Measurements from ENCODE around the gene CAVIN3.

The CAVIN3 gene

GRCh38 chr11:6336293-6336692 is 16.0 kb upstream of the CAVIN3 start:
- no peaks in the 10 kb centered on the region for H3K9me3 Mint-ChIP-seq
- no peak overlapping the region for H3K27ac Mint-ChIP-seq
- no peak overlapping the region for H3K4me3 Mint-ChIP-seq
- H3K36me3 Mint-ChIP-seq (ENCODE audit: low read depth), result no peaks in the 10 kb centered on the region
- no peaks in the 10 kb centered on the region for H3K4me1 Mint-ChIP-seq (ENCODE audit: low read depth)
- peaks cover 19% of the 10 kb centered on the region for H3K27me3 Mint-ChIP-seq (ENCODE audit: low read depth)

DNA sequence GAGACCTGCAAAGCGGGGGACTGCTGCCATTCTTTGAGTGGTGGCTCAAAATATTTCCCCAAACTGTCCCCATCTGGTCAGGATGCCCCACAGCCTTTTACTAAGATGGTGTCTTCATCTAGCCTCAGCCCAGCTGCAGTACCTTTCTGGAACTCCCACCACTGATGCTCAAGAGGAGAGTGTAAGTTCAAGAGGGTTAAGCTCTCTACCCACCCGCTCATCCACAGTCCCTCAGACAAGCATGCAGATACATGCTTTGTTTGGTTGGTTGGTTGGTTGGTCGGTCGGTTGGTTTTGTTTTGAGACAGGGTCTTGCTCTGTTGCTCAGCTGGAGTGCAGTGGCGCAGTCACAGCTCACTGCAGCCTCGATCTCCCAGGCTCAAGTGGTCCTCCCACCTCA is 14.5 kb upstream of the CAVIN3 start:
- Mint-ChIP-seq H3K4me1 (ENCODE audit: low read depth) (no peaks in the 10 kb centered on the region), H3K9me3 (no peaks in the 10 kb centered on the region), H3K27me3 (ENCODE audit: low read depth) (peaks cover 19% of the 10 kb centered on the region), H3K27ac (no peak overlapping the region), H3K4me3 (no peak overlapping the region), H3K36me3 (ENCODE audit: low read depth) (no peaks in the 10 kb centered on the region)

- no peak overlapping the region for H3K27ac Mint-ChIP-seq
- no peaks in the 10 kb centered on the region for H3K4me1 Mint-ChIP-seq (ENCODE audit: low read depth)
- no peaks in the 10 kb centered on the region for H3K9me3 Mint-ChIP-seq
- H3K27me3 Mint-ChIP-seq (ENCODE audit: low read depth), result peaks cover 27% of the 10 kb centered on the region
- no peak overlapping the region for H3K4me3 Mint-ChIP-seq
- H3K36me3 Mint-ChIP-seq (ENCODE audit: low read depth), result no peaks in the 10 kb centered on the region
These were observed 12.8 kb upstream of the CAVIN3 start for GRCh38 chr11:6333095-6333494.

GRCh38 chr11:6332066-6332465 is 11.8 kb upstream of the CAVIN3 start:
- no peaks in the 10 kb centered on the region for H3K36me3 Mint-ChIP-seq (ENCODE audit: low read depth)
- no peak overlapping the region for H3K4me3 Mint-ChIP-seq
- H3K27me3 Mint-ChIP-seq (ENCODE audit: low read depth), result peaks cover 36% of the 10 kb centered on the region

DNA sequence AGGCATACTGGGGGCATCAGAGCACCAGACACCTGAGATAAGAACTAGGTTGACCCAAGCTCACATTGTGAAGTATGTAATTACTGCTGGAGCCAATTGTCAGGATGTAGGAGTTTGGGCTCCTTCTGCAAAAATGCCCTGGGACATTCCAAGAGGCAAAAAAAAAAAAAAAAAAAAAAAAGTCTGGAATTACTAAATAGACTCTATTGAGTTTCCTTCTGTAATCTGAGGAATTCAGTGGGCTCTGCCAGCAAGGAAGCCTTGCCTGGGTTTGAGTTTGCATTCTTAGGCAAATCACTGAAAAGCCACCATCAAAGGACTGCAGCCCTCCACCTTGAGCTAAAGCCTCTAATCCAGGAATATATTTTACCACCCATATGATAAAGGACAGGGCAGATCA is 8.0 kb upstream of the CAVIN3 start:
- Mint-ChIP-seq H3K27me3 (ENCODE audit: low read depth) (peaks cover 37% of the 10 kb centered on the region), H3K27ac (no peak overlapping the region), H3K4me3 (no peak overlapping the region), H3K4me1 (ENCODE audit: low read depth) (no peaks in the 10 kb centered on the region), H3K36me3 (ENCODE audit: low read depth) (no peaks in the 10 kb centered on the region), H3K9me3 (no peaks in the 10 kb centered on the region)

More at GRCh38 chr11:6332066-6332465, 11.8 kb upstream of the CAVIN3 start:
- Mint-ChIP-seq H3K4me1 (ENCODE audit: low read depth) (no peaks in the 10 kb centered on the region), H3K27ac (no peak overlapping the region), H3K9me3 (no peaks in the 10 kb centered on the region)

DNA sequence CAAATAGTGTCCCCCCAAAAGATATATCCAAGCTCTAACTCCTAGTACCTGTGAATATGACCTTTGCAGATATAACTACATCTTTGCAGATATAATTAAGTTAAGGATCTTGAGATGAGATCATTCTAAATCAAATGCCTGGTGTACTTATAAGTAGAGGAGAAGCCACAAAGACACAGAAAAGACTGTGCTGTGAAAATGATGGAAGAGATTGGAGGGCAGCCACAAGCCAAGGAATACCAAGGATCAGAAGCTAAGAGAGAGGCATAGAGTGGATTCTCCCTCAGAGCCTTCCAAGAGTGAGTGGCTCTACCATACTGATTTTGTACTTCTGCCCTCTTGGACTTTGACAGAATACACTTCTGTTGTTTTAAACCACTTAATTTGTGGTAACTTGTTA is 7.5 kb upstream of the CAVIN3 start:
- Mint-ChIP-seq H3K27me3 (ENCODE audit: low read depth) (peaks cover 33% of the 10 kb centered on the region), H3K36me3 (ENCODE audit: low read depth) (no peaks in the 10 kb centered on the region), H3K27ac (no peak overlapping the region), H3K4me3 (no peak overlapping the region), H3K4me1 (ENCODE audit: low read depth) (no peaks in the 10 kb centered on the region), H3K9me3 (no peaks in the 10 kb centered on the region)

GRCh38 chr11:6326985-6327384 is 6.7 kb upstream of the CAVIN3 start:
- Mint-ChIP-seq H3K27ac (no peak overlapping the region), H3K9me3 (no peaks in the 10 kb centered on the region), H3K27me3 (ENCODE audit: low read depth) (peaks cover 26% of the 10 kb centered on the region), H3K4me1 (ENCODE audit: low read depth) (peaks cover 5% of the 10 kb centered on the region), H3K36me3 (ENCODE audit: low read depth) (no peaks in the 10 kb centered on the region), H3K4me3 (no peak overlapping the region)

GRCh38 chr11:6326303-6326702 is 6.0 kb upstream of the CAVIN3 start:
- Mint-ChIP-seq H3K4me1 (ENCODE audit: low read depth) (peaks cover 9% of the 10 kb centered on the region), H3K27ac (no peak overlapping the region), H3K9me3 (no peaks in the 10 kb centered on the region), H3K27me3 (ENCODE audit: low read depth) (peaks cover 23% of the 10 kb centered on the region), H3K36me3 (ENCODE audit: low read depth) (no peaks in the 10 kb centered on the region), H3K4me3 (no peak overlapping the region)

GRCh38 chr11:6323291-6323905 is 3.1 kb upstream of the CAVIN3 start:
- Mint-ChIP-seq H3K27ac (no peak overlapping the region), H3K36me3 (ENCODE audit: low read depth) (no peaks in the 10 kb centered on the region), H3K27me3 (ENCODE audit: low read depth) (peaks cover 24% of the 10 kb centered on the region), H3K9me3 (no peaks in the 10 kb centered on the region), H3K4me1 (ENCODE audit: low read depth) (peaks cover 20% of the 10 kb centered on the region), H3K4me3 (no peak overlapping the region)

DNA sequence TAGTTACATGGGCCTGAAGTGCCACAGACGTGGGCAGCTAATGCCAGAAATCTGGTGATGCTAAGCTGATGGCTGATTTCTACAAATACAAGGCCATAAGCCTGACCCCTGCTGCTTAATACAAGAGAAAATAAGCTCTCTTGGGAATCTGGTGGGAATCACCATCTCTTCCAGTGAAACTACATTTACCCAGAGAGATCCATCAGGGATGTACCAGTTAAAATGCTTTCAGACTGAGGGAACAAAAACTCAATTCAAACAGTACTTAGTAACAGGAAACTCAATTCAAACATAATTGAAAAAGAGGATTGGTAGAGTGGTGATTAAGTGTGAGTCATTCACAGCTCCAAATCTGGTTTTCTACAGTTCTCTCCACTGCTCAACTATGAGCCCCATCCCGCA is 1.7 kb upstream of the CAVIN3 start:
- H3K4me1 Mint-ChIP-seq (ENCODE audit: low read depth), result peaks cover 24% of the 10 kb centered on the region
- no peaks in the 10 kb centered on the region for H3K36me3 Mint-ChIP-seq (ENCODE audit: low read depth)
- peaks cover 28% of the 10 kb centered on the region for H3K27me3 Mint-ChIP-seq (ENCODE audit: low read depth)
- peak overlapping the region; percentile 87 for H3K27ac Mint-ChIP-seq
- H3K9me3 Mint-ChIP-seq, result no peaks in the 10 kb centered on the region
- H3K4me3 Mint-ChIP-seq, result peak overlapping the region; percentile 36

GRCh38 chr11:6321356-6321755 is 1.1 kb upstream of the CAVIN3 start:
- Mint-ChIP-seq H3K27ac (peak overlapping the region; percentile 87), H3K4me1 (ENCODE audit: low read depth) (peaks cover 24% of the 10 kb centered on the region)

GRCh38 chr11:6319704-6320410 is 444 bp downstream of the CAVIN3 start:
- H3K27ac Mint-ChIP-seq, result peak overlapping the region; percentile 84
- peaks cover 42% of the 10 kb centered on the region for H3K27me3 Mint-ChIP-seq (ENCODE audit: low read depth)
- no peaks in the 10 kb centered on the region for H3K36me3 Mint-ChIP-seq (ENCODE audit: low read depth)
- H3K9me3 Mint-ChIP-seq, result no peaks in the 10 kb centered on the region
- peaks cover 27% of the 10 kb centered on the region for H3K4me1 Mint-ChIP-seq (ENCODE audit: low read depth)
- H3K4me3 Mint-ChIP-seq, result peak overlapping the region; percentile 78

More at GRCh38 chr11:6321356-6321755, 1.1 kb upstream of the CAVIN3 start:
- H3K27me3 Mint-ChIP-seq (ENCODE audit: low read depth), result peaks cover 28% of the 10 kb centered on the region
- no peaks in the 10 kb centered on the region for H3K9me3 Mint-ChIP-seq
- peak overlapping the region; percentile 77 for H3K4me3 Mint-ChIP-seq
- no peaks in the 10 kb centered on the region for H3K36me3 Mint-ChIP-seq (ENCODE audit: low read depth)

- Mint-ChIP-seq H3K9me3 (no peaks in the 10 kb centered on the region), H3K4me1 (ENCODE audit: low read depth) (peaks cover 27% of the 10 kb centered on the region), H3K4me3 (peak overlapping the region; percentile 78), H3K27me3 (ENCODE audit: low read depth) (peaks cover 48% of the 10 kb centered on the region), H3K27ac (peak overlapping the region; percentile 84), H3K36me3 (ENCODE audit: low read depth) (no peaks in the 10 kb centered on the region)
These were observed 1.1 kb downstream of the CAVIN3 start for GRCh38 chr11:6319001-6319703.

DNA sequence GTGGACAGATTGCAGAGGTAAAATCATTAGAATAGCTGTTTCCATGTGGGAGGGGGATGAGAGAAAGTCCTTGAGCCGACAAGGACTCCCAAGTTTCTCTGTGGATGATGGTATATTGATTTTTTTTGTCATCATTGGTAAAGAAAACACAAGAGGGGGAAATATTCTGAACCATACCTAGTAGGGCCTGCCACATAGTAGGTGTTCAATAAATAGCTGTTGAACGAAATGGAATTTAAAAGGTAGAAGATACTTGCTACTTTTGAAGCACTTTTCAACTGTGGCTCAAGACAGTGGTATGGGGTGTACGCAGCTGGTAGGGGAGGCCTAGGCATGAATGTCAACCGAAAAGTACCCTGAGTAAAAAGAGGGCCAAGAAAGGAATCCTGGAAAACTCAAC is 2.1 kb downstream of the CAVIN3 start:
- no peaks in the 10 kb centered on the region for H3K36me3 Mint-ChIP-seq (ENCODE audit: low read depth)
- H3K4me3 Mint-ChIP-seq, result no peak overlapping the region
- peaks cover 27% of the 10 kb centered on the region for H3K4me1 Mint-ChIP-seq (ENCODE audit: low read depth)
- no peak overlapping the region for H3K27ac Mint-ChIP-seq
- peaks cover 55% of the 10 kb centered on the region for H3K27me3 Mint-ChIP-seq (ENCODE audit: low read depth)
- no peaks in the 10 kb centered on the region for H3K9me3 Mint-ChIP-seq

Measured in T-helper 1 cell treated with Interleukin-12 subunit alpha and Interleukin-12 subunit beta and Interleukin-4 antibody, amounts not matched to agents 30 μg/mL and 1 μg/mL, for 36 hours (primary cell).